ENCODE data around the gene ARSG. TPM values are rescaled to one million over a fixed set of nuclear protein-coding genes. Genes with fewer than 3 reads are reported as not detected.

Gene ARSG
- total RNA-seq, 4 donors from 2014 or later = 2.2 to 5.5 (median 3.5) TPM

DNA sequence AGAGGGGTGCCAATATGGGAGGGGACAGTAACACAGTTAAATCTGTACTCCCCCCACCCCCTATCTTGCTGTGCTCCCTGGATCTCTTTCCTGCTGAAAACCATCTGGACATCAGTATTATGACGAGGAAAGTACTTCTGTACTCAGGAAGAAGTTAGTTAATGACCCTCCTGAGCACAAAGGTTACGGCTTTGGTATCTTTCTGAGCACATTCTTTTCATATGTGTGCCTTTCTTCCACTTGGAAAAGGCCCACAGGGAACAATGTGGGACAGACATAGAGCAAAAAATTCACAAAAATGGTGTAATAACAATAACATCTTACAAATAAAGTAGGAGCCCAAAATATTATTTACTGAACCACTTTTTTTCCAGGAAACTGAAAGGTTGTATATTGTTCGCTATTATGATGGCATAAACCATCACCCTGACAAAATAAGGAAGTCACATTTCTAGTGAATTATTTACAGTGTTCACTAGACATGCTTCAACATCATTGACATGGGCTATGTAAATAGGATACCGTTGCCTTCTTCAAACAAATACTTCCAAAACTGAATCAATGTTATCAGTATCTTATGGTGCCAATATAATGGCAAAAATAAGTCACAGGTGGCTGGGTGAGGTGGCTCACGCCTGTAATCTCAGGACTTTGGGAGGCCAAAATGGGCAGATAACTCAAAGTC is 160.5 kb downstream of the ARSG start:
- 87 to 94% methylated on average over 3 to 4 of the region's 5 CpGs for WGBS, 2 donors (ENCODE audit: low coverage in 1 of 2)
- H3K27ac ChIP-seq = peak overlapping the region in 1 of 4 donors; percentile 6

GRCh38 chr17:68452724-68453290 is 161.5 kb downstream of the ARSG start:
- Histone ChIP-seq H3K4me1 (peaks cover 0 to 40% (median 6%) of the 10 kb centered on the region in 3 donors), H3K9me3 (no peaks in the 10 kb centered on the region), H3K4me3 (no peak overlapping the region), H3K27ac (peak overlapping the region in 2 of 4 donors; percentile 17 to 33), H3K36me3 (peaks cover 0 to 53% of the 10 kb centered on the region in 2 donors), H3K27me3 (no peaks in the 10 kb centered on the region)
- ATAC-seq = no peak
- TF ChIP-seq POLR2AphosphoS5 (IDR thresholded peaks at IDR 0.05) (no peak), EP300 (IDR thresholded peaks at IDR 0.05) (no peak), POLR2A (IDR thresholded peaks at IDR 0.05) (no peak)
- TF ChIP-seq, protein P1, sequence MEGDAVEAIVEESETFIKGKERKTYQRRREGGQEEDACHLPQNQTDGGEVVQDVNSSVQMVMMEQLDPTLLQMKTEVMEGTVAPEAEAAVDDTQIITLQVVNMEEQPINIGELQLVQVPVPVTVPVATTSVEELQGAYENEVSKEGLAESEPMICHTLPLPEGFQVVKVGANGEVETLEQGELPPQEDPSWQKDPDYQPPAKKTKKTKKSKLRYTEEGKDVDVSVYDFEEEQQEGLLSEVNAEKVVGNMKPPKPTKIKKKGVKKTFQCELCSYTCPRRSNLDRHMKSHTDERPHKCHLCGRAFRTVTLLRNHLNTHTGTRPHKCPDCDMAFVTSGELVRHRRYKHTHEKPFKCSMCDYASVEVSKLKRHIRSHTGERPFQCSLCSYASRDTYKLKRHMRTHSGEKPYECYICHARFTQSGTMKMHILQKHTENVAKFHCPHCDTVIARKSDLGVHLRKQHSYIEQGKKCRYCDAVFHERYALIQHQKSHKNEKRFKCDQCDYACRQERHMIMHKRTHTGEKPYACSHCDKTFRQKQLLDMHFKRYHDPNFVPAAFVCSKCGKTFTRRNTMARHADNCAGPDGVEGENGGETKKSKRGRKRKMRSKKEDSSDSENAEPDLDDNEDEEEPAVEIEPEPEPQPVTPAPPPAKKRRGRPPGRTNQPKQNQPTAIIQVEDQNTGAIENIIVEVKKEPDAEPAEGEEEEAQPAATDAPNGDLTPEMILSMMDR (IDR thresholded peaks at IDR 0.05) = no peak
- 56 to 72% methylated on average over 4 to 6 of the region's 6 CpGs for WGBS, 2 donors (ENCODE audit: low coverage in 1 of 2)

More for the DNA sequence above, 160.5 kb downstream of the ARSG start:
- TF ChIP-seq EP300 (IDR thresholded peaks at IDR 0.05) = no peak
- no peak for TF ChIP-seq POLR2AphosphoS5 (IDR thresholded peaks at IDR 0.05)
- TF ChIP-seq, protein P1 (IDR thresholded peaks at IDR 0.05) = no peak
- TF ChIP-seq POLR2A (IDR thresholded peaks at IDR 0.05) = no peak
- Histone ChIP-seq H3K4me3 (no peak overlapping the region), H3K9me3 (no peaks in the 10 kb centered on the region), H3K4me1 (peaks cover 0 to 40% (median 6%) of the 10 kb centered on the region in 3 donors), H3K36me3 (peaks cover 0 to 63% of the 10 kb centered on the region in 2 donors), H3K27me3 (no peaks in the 10 kb centered on the region)
- no peak for ATAC-seq

- WGBS, 2 donors (ENCODE audit: low coverage in 1 of 2) = 67 to 71% methylated on average over 3 to 5 of the region's 5 CpGs
- Histone ChIP-seq H3K9me3 (no peaks in the 10 kb centered on the region), H3K4me1 (peaks cover 0 to 49% (median 9%) of the 10 kb centered on the region in 3 donors), H3K4me3 (no peak overlapping the region), H3K36me3 (peaks cover 0 to 40% of the 10 kb centered on the region in 2 donors), H3K27ac (peak overlapping the region in 3 of 4 donors; percentile 17 to 99 (median 66)), H3K27me3 (no peaks in the 10 kb centered on the region)
- no peak for ATAC-seq
- TF ChIP-seq EP300 (IDR thresholded peaks at IDR 0.05) = no peak
- no peak for TF ChIP-seq POLR2A (IDR thresholded peaks at IDR 0.05)
- TF ChIP-seq, protein P1 (IDR thresholded peaks at IDR 0.05) = no peak
- no peak for TF ChIP-seq POLR2AphosphoS5 (IDR thresholded peaks at IDR 0.05)
Observed at GRCh38 chr17:68453991-68454665, 162.8 kb downstream of the ARSG start.

DNA sequence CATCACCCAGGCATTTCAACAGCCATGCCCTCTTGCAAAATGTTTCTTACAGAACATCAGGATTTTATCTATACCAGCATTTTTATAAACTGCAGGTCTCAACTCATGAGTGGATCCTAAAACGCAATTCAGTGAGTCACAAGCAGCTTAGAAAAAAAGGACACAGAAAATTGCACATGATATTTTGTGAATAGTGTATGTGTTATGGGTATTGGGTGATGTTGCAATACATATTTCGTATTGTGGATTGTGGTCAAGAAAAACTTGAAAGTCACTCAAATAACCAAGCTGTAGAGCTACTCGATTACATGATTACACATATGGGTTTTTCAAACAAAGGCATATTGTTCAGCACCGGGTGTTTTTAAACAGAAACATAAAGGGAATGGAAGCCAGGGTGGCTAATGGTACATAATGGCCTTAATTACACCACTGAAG is 164.6 kb downstream of the ARSG start:
- H3K9me3 ChIP-seq = no peaks in the 10 kb centered on the region
- peak; percentile 14 for ATAC-seq
- TF ChIP-seq POLR2A (IDR thresholded peaks at IDR 0.05) (no peak), POLR2AphosphoS5 (IDR thresholded peaks at IDR 0.05) (peak; percentile 30)
- H3K36me3 ChIP-seq = peaks cover 0 to 22% of the 10 kb centered on the region in 2 donors
- H3K4me1 ChIP-seq = peaks cover 0 to 49% (median 9%) of the 10 kb centered on the region in 3 donors
- WGBS, 2 donors (ENCODE audit: low coverage in 1 of 2) = 30 to 43% methylated on average over 4 of the region's 4 CpGs
- H3K27me3 ChIP-seq = no peaks in the 10 kb centered on the region
- peak overlapping the region; percentile 88 to 99 (median 95) for H3K27ac ChIP-seq
- peak overlapping the region; percentile 59 to 92 for H3K4me3 ChIP-seq

All from gastroesophageal sphincter (tissue), 4 donors.